Right lobe of liver (tissue), 4 donors: ENCODE measurements around the gene SPDYE6.

ENCODE experiments used
- CTCF ChIP-seq, 4 donors: fragments of 200-600 bp in 3 of 4; fragments of 450-650 bp in 1 of 4; IDR thresholded peaks; one replicate each; pipeline versions ENCODE4 v1.5.1 to v1.8.0; 2016 to 2022; ENCODE audit warnings: antibody characterized with exemption in 4 of 4, mild to moderate bottlenecking in 2 of 4
- POLR2A ChIP-seq: fragments of 450-650 bp; IDR thresholded peaks from one replicate; pipeline ENCODE4 v1.6.1; 2017; ENCODE audit warnings: antibody characterized with exemption, mild to moderate bottlenecking
- donor health status: DM: no; HTN: no; CAD: no.
- donor health status: DM: no; HTN: no; CAD: no.
- donor health status: DM: no; HTN: yes; CAD: no.

DNA sequence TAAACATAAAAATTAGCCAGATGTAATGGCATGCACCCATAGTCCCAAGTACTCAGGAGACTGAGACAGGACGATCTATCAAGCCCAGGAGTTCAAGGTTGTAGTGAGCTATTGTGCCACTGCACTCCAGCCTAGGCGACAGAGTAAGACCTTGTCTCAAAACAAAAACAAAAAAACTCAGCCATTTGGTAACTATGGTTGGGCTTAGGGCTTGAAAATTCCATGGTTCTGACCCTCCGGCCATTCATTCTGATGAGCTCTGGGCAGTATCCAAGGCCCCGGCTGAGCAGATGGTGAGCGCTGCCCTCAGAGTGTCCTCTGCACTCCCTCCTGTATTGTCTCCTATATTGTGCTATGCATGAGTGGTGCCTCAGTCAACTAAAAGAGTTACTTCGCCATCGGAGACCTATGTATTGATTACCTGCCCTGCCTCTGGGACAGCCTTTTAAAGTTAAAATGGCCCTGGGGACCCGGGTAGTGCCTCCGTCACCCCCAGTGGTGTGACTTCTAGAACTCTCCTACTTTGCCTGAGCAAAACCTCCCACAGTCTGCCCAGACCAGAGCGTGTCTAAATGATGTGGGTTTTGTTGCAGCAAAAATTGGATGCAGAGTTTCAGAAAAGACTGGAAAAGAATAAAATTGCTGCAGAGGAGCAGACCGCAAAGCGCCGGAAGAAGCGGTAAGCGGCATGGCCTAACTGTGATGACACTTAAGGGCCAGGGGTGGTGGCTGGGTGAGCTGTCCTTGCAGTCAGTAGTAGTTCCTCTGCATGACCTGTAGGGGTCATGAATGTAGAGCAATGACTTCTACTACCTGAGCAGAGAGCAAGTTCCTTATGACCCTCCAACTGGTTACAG lies 48.0 kb upstream of the SPDYE6 start:
- TF ChIP-seq CTCF (IDR thresholded peaks at IDR 0.05), result peak; percentile 60 to 71 (median 62)
- no peak for TF ChIP-seq POLR2A
